Measurements from ENCODE around the gene PRKCB.
A peak's percentile ranks its signal among the peaks of the same experiment; 100 is the strongest.
"Not testable (repeated sequence)": the region's sequence is repeated elsewhere in the genome, so short reads cannot be mapped to it uniquely, and the experiment has no call there.

Gene PRKCB

DNA sequence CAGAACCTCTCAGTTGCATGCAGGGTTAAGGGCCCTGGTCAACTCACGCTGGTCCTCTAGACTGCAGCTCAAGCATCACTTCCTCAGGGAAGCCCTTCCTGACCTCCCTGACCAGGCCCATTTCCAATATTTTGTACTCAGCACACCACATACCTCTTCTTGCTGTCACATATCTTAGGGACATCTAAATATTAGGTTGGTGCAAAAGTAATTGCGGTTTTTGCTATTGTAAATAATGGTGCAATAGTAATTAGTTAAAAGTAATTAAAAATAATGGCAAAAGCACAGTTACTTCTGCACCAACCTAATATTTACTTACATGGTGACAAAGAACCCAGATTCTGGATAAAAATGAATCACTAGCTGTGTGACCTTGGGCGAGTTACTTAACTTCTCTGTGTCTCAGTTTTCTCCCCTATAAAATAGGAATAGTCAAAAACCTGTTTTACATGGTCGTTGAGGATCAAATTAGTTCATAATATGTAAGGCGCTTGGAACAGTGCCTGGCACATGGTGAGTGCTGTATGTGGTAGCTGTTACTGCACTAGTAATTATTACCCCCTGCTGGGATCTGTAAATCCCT lies 177.4 kb downstream of the PRKCB start:
- no peak for DNase-seq

DNA sequence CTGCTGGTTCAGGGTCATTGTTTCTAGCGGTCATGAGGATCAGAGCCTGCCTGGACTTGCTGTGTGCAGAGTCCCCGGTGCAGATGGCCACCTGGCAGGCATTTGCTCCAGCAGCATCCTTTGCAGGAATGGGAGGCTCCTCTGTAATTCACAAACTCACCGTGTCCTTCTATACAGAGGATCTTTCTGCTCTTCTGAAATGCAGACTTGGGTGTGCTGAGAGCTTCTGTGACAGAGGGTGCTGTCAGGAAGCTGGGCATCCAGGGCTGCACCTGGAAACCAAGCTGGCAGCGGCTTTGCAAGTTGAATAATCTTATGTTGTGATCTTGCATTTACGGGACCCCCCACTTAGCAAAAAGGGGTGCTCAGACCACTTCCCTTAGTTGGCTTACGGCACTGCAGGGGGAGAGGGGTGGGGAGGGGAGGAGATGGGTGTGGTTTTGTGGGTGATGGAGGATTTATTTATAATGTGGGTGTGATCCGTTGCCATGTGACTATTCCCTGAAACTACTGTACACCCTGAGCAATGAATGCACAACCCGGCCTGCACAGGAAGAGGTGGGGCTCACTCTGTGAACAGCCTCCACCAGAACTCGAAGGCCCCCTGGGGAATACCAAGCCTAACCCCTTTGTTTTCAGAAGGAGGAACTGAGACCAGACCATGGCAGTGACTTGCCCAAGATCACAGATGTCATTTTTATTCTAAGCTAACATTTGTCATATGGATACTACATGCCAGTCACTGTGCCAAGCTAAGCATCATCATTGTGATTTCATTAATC lies 178.3 kb downstream of the PRKCB start:
- DNase-seq, result no peak

- not testable (repeated sequence) for DNase-seq
These were observed 179.2 kb downstream of the PRKCB start for GRCh38 chr16:24014955-24015354.

GRCh38 chr16:24015923-24016322 lies 180.1 kb downstream of the PRKCB start:
- DNase-seq, result no peak

GRCh38 chr16:24018485-24018884 lies 182.7 kb downstream of the PRKCB start:
- DNase-seq, result no peak

DNA sequence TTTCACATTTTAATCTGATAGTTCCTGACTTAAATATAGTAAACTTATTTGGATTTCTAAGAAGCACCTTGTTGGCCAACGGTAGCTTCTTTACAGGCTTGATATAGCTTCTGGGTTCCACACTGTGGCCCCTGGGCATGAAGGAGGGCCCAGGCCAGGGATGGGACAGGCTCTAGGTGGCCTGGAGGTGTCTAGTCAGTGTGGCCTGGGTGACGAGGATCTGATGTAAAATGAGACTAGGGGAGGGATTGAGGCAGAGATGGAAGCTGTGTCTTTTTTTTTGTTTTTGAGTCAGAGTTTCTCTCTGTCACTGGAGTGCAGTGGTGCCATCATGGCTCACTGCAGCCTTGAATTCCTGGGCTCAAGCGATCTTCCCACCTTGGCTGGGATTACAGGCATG lies 187.0 kb downstream of the PRKCB start:
- DNase-seq, result no peak

DNA sequence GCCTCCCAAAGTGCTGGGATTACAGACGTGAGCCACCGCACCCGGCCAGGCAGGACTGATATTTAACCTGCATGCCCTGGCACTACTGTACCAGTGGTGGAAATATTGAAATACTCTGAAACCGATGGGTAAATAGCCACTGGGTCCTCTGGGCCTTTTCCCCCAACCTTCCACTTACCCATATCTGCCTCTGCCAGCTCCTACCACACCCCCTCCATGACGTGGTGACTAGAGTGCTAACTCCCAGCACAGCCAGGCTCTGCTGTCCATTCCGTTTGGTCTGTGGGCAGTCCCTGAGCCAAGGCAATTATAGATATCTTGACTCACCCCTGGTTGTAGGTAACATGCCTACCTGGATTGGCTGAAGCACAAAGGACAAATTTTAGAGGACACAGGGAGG lies 187.8 kb downstream of the PRKCB start:
- DNase-seq, result no peak

DNA sequence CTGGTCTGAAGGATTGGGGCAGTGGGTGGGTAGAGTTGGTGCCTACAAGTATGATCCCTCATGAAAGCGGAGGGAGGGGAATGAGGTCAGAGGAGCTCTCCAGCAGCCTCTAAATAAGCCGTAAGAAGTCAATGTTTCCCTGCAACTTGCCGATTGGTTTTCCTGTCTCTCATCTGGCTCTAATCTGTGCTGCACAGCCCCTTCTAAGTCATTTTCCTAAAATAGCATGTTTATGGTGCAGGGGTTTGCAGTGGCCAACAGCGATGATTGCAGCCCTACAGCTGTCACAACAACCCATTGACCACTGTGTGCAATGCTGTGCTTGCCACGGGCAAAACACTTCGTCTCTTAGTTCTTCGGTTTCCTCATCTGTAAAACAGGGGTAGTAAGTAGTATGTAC lies 189.2 kb downstream of the PRKCB start:
- no peak for DNase-seq

- no peak for DNase-seq
These were observed 191.7 kb downstream of the PRKCB start for GRCh38 chr16:24027466-24027865.

- not testable (repeated sequence) for DNase-seq
These were observed 194.1 kb downstream of the PRKCB start for GRCh38 chr16:24029841-24030240.

DNA sequence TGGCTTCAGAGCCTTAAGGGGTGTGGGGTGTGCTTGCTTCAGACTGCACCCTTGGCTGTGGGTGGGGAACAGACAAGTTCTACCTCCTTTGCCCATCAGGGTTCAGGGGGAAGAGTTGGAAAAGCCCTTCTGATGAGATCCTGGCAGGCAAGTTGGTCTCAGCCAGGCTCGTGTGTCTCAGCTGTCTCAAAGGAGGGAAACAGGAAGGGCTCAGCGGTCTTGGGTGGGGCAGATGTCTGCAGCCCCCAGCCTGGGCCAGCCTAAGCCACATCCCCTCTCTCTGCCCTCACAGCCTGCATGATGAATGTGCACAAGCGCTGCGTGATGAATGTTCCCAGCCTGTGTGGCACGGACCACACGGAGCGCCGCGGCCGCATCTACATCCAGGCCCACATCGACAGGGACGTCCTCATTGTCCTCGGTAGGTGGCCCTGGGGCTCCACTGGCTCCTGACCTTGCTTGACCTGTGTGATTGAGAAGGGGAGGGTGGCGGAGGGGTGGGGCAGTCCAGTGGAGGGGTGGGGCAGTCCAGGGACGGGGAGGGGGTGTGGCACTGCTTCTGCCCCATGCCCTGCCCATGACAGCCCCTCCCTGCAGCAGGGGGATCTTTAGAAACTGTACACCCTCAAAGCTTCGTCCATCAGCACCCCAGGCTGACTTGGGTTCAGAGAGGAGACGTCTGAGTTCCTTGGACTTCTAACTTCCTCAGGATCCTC lies 199.5 kb downstream of the PRKCB start:
- DNase-seq, result no peak

DNA sequence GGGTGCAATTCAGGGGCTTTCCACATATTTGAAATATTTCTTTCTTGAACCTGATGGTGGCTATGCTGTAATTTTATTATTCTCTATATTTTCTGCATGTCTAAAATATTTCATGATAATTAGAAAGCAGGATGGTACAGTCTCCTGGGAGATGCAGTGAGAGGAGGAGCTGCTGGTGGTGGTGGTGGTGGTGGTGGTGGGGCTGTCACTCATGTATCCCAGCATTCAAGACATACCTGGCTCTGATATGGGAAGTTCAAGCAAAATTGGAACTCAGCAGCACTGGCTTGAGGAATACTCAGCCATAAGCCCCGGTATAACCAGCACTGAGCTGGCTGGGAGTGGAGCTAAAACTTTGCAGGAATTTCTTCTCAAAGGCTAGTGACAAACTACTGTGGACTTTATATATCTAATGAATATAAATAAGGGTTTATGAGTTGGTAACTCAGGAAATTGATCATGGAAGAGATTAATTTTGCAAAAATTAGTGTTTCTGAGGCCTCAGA lies 200.3 kb downstream of the PRKCB start:
- no peak for DNase-seq

DNA sequence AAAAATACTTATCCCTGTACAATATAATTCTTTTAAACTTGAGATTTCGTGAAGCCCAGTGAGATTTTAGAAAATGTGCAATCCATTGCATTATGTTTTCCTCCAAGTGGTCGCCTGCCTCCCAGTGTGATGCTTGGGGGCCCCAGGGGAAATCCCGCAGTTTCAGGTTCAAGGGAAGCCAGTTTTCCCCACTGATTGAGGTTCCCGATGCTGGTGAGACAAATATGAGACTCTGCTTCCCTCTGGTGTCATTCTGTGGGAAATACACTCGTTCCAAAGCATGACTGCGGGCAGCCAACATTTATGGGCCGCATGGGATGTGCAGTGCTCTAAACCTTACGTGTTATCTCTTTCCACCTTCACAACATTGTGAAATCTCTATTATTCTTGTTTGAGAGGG lies 200.8 kb downstream of the PRKCB start:
- DNase-seq, result no peak

- no peak for DNase-seq
These were observed 201.6 kb downstream of the PRKCB start for GRCh38 chr16:24037335-24037734.

DNA sequence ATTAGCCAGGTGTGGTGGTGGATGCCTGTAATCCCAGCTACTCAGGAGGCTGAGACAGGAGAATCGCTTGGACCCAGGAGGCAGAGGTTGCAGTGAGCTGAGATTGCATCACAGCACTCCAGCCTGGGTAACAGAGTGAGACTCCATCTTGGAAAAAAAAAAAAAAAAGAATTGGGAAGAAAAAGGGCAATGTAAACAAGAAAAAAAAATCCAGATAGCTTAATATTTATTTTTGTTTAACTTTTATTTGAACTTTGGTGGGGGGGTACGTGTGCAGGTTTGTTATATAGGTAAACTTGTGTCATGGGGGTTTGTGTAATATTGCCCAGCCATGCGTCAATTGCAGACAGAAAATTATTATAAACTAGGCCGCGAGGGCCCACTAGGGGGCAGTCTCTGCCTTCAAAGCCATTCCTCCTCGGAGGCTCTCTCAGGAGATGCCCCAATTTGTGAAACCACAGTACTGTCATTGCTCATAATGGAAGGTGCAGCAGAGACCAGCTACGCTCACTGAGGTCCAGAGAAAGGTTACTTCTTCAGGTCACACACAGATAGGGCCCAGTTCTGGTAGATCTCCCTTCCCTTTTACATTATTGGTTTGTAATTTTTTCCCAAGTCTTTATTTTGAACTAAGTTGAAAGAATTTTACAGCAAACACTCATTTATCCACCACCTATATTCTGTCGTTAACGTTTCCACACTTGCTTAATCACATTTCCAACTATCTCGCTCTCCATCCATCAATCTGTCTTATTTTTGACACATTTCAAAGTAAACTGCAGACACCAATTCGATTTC lies 206.2 kb downstream of the PRKCB start:
- peak; percentile 2 for DNase-seq

DNA sequence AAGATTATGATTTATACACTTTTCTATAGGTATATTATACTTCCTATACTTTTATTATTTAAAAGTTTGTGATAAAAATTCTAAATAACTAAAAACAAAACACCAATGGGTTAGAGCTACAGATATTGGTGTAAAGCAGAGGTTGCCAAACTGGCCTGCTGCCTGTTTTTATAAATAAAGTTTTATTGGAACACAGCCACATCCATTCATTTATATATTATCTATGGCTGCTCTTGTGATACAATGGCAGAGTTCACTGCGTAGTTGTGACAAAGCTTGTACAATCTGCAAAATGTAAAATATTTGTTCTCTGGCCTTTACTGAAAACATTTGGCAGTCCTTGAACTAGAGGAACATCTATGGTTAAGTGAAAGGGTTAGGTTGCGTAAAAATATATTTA lies 208.7 kb downstream of the PRKCB start:
- DNase-seq, result no peak

DNA sequence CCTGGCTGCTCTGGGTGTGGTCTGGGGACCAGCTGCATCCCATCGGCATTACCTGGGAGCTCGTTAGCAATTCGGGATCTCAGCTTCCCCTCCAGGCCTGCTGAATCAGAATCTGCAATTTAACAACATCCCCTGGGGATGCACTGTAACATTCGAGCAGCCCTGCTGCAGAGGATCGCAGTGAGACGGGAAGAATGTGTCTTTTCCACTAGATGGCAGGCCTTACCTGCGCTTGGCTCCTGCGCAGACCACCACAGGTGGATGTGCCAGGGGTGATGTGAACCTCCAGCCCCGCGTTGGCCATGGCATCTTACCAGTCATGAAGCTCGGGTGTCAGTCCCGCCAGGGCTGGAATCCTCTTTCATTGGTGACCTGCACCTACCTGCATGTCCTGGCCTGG lies 209.9 kb downstream of the PRKCB start:
- DNase-seq, result no peak

- no peak for DNase-seq
These were observed 210.7 kb downstream of the PRKCB start for GRCh38 chr16:24046442-24046841.

GRCh38 chr16:24049113-24049512 lies 213.3 kb downstream of the PRKCB start:
- no peak for DNase-seq

DNA sequence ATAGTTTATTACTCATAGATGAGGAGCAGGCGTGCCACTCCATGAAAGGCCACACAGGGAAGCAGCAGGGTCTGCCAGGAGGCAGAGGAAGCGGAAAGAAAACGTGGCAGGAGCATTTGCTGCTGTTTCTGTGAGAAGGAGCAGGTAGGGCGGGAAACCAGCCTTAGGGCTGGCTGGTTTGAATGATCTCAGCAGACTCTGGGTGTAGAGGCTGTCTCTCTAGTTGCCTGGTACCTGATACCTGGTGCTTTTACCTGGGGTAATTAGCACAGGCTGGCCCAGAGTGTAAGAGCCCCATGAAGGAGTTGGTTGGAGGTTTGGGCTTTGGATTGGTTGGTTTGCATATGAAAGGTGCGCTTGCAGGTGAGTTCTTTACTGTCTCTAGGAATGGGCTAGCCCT lies 215.3 kb downstream of the PRKCB start:
- no peak for DNase-seq

- DNase-seq, result no peak
These were observed 216.7 kb downstream of the PRKCB start for GRCh38 chr16:24052329-24053098.
